ENCODE measurements around the gene MOAP1.
"Not testable (repeated sequence)": the region's sequence is repeated elsewhere in the genome, so short reads cannot be mapped to it uniquely, and the experiment has no call there.

MOAP1 gene

GRCh38 chr14:93183596-93184317 lies 940 bp downstream of the MOAP1 start:
- DNase-seq, result no peak

DNA sequence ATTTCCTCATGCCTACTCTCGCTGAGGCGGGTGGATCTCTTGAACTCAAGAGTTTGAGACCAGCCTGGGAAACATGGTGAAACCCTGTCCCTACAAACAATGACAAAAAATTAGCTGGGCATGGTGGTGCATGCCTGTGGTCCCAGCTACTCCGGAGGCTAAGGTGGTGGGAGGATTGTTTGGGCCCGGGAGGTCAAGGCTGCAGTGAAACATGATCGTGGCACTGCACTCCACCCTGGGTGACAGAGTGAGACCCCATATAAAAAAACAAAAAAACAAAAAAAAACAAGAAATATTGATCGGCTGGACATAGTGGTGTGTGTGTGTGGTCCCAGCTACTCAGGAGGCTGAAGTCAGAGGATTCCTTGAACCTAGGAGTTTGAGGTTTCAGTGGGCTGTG lies 9.2 kb downstream of the MOAP1 start:
- no peak for DNase-seq

DNA sequence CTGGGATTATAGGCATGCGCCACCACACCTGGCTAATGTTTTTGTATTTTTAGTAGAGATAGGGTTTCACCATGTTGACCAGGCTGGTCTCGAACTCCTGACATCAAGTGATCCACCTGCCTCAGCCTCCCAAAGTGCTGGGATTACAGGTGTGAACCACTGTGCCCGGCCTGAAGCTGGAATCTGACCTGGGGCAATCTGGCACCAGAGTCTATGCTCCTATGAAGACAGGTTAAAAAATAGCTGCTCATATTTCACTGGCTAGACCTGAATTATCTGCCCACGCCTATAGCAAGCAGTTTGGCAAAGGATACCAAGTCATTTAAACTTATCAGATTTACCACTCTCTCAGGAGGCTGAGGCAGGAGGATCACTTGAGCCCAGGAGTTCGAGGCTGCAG lies 10.0 kb downstream of the MOAP1 start:
- not testable (repeated sequence) for DNase-seq

DNA sequence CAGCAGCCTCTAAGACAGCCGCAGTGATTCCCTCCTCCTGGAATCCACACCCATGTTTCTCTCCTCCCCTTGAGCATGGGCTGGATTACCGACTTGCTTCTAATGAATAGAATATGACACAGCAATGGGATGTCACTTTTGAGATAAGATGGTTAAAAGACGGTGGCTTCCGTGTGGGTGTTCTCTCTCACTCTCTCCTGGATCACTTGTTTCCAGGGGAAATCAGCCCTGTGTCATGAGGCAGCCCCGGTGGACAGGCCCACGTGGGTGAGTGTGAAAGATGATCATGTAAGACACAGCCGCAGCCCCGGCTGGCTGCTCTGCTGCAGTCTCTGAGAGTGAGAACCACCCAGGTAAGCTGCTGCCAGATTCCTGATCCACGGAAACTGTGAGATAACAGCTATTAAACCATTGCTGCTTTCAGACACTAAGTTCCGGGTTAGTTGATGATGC lies 10.7 kb downstream of the MOAP1 start:
- DNase-seq, result no peak

DNA sequence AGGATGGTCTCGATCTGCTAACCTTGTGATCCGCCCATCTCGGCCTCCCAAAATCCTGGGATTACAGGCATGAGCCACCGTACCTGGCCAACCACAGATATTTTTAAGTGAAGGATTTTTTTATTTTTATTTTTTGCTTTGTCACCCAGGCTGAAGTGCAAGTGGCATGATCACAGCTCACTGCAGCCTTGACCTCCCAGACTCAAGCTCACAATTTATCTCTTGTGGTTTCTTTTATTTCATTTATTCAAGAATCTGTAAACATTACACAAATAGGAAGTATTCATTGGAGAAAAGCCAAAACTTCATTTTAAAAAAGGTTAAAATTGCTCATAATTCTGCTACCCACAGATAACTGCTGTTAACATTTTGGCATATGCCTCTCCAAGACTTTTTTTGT lies 13.3 kb downstream of the MOAP1 start:
- DNase-seq, result no peak

DNA sequence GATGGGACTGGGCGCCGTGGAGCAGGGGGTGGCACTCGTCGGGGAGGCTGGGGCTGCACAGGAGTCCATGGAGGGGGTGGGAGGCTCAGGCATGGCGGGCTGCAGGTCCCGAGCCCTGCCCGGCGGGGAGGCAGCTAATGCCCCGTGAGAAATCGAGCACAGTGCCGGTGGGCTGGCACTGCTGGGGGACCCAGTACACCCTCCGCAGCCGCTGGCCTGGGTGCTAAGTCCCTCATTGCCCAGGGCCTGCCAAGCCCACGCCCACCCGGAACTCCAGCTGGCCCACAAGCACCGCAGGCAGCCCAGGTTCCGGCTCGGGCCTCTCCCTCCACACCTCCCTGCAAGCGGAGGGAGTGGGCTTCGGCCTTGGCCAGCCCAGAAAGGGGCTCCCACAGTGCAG lies 14.6 kb downstream of the MOAP1 start:
- DNase-seq, result not testable (repeated sequence)

DNA sequence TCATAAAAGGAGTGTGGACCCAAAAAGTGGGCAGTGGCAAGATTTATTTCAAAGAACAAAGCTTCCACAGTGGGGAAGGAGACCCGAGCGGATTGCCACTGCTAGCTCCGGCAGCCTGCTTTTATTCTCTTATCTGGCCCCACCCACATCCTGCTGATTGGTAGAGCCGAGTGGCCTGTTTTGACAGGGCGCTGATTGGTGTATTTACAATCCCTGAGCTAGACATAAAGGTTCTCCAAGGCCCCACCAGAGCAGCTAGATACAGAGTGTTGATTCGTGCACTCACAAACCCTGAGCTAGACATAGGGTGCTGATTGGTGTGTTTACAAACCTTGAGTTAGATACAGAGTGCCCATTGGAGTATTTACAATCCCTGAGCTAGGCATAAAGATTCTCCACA lies 15.1 kb downstream of the MOAP1 start:
- not testable (repeated sequence) for DNase-seq

DNA sequence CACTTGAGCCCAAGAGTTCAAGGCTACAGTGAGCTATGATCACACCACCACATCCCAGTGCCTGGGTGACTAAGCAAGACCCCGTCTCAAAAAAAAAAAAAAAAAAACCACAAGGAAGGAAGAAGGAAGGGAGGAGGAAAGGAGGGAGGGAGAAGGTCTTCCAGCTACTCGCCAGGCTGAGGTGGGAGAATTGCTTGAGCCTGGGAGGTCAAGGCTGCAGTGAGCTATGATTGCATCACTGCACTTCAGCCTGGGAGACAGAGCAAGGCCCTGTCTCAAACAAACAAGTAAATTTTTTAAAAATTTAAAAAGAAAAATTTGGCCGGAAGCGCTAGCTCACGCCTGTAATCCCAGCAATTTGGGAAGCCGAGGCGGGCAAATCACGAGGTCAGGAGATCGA lies 16.1 kb downstream of the MOAP1 start:
- DNase-seq, result not testable (repeated sequence)

- not testable (repeated sequence) for DNase-seq
These were observed 19.1 kb downstream of the MOAP1 start for GRCh38 chr14:93165271-93166265.

GRCh38 chr14:93163564-93163963 lies 21.1 kb downstream of the MOAP1 start:
- DNase-seq, result no peak

DNA sequence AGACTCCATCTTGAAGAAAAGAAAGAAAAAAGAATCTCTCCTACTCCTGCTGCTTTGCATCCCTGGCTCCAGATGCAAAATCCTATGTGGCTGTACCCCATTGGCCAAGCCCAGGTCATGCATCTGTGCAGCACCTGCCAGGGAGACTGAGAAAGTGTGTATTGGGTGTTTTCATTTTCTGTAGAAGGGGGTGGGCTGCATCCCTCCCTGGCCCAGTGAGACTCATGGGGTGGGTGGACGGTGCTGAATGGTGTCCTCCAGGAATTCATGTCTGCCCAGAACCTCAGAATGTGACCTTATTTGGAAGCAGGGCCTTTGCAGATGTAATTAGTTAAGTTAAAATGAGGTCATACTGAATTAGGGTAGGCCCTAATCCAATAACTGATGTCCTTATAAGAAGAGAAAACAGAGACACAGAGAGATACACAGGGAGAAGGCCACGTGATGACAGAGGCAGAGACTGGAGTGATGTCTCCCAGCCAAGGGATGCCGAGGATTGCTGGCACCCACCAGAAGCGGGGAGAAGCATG lies 23.2 kb downstream of the MOAP1 start:
- no peak for DNase-seq

DNA sequence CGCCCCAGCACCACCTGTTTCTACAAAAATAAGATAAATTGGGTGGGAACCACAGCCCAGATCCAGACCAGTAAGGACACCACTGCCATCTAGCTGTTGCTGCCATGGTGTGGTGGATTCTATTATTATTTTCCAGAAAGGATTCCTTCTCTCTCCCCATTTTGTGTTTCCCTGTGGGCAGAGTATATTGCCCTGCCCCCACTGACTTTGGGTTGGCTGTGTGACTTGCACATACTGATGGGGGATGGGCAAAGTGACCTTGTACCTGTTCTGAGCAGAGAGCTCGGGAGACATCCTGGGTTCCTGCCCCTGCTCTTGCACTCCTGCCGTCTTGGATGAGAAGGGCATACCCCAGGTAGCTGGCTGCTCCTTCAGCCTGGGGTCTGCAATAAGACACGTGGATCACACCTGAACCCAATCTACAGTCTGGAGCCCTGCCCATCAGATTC lies 24.3 kb downstream of the MOAP1 start:
- DNase-seq, result no peak

GRCh38 chr14:93159625-93160352 lies 24.9 kb downstream of the MOAP1 start:
- DNase-seq, result not testable (repeated sequence)

GRCh38 chr14:93158349-93158748 lies 26.3 kb downstream of the MOAP1 start:
- DNase-seq, result not testable (repeated sequence)

DNA sequence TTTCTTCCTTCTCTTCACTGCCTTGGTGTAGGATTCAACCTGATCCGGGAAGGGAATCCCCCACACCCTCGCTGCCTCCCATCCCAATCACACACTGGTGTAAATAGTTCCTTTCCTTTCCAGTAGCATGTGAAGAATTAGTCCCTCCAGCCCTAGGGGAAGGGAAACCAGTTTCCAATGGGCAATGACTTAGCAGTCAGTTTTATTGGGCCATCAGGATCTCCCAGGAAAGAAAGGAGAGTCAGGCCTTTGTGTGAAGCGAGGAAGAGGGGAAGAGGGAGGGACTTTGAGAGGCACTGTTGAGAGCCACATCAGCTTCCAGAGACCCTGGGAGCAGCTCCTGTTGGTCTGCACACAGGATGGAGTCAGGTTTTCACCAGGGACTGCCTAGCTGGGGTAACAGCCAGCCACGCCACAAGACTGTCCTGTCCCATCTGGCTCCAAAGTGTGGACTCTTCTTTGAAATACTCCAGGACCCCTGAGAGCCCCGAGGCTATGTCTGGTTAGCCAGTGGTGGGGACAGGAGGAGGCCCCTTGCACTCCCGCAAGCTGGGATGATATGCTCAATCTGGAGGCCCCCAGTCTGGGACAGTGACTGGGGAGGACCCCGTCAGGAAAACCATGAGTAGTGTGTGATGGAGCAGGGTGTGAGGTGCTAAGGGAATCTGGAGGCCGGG lies 27.9 kb downstream of the MOAP1 start:
- no peak for DNase-seq

- no peak for DNase-seq
These were observed 29.0 kb downstream of the MOAP1 start for GRCh38 chr14:93155667-93156066.

DNA sequence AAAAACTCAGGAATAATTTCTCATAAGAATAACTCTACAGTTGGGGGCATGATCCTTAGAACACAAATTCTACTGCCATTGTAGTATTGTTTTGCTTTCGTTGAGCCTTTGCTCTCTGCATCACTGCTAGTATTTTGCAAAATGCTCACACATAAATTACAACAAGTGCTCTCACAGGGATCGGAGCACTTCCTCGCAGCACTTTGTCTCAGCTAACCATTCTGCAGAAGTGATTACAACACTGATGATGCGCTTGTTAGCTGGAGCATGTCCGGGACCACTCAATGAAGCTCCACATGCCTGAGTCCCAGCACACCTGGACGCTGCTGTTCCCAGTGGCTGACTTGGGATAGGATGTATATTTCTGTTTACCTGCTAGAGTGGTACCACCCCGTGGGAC lies 31.6 kb downstream of the MOAP1 start:
- DNase-seq, result no peak

DNA sequence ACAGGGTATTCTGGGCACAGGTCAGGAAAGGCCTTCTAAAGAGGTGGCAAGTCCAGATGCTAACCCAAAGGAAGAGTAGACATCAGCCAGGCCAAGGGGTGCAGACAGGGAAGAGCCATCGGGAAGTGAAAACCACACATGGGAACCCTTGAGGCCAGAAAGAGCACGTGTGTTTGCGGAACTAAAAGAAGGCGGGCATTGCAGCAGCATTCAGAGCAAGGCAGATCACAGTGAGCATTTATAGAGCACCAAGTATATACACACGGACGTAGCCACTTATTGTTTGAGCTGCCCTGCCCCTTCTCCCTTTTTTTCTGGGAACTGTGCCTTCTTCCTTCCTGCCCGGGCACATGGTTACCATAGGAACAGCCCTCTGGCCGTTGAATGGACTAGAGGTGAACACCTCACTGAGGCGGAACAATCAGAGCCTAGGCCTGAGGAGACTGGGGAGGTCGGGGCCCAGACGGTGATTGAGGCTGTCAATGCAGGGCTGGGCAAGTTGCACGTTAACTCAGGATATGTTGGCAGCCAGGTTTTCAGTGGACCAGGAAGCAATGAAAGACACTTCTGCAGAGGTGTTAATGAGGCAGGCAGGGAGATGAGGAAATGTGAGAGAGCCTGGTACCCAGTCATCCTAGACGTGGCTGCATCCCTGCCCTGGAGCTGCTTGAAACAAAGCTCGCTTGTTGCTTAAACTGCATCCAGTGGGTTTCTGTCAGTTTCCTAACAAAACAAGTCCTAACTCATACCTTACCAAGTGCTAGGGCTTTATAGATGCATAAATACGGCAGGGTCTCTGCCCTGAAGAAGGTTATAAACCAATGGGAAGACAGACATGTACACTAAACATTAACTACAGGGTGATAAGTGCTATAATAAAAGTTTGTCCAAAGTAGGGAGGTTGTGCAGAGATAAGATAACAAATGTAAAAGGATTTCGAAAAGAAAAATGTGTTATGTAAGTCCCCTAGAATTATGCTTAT lies 34.2 kb downstream of the MOAP1 start:
- DNase-seq, result no peak

DNA sequence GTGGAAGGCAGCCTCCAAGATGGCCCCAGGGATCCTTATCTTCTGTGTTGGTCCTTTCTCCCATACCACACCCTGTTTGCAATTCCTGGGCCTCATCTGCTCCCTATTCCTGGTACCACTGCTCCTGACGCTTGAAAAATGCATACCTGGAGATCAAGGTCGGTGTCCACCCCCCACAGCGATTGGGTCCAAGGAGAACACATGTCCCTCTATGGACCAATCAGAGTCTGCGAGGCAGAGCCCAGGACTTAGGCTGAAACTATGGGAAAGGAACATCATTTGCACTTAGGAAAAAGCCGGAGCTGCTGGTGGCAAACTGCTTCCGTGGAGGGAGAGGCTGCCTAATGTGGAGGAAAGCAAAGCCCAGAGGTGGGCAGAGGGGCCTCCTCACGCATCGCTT lies 35.7 kb downstream of the MOAP1 start:
- no peak for DNase-seq

DNA sequence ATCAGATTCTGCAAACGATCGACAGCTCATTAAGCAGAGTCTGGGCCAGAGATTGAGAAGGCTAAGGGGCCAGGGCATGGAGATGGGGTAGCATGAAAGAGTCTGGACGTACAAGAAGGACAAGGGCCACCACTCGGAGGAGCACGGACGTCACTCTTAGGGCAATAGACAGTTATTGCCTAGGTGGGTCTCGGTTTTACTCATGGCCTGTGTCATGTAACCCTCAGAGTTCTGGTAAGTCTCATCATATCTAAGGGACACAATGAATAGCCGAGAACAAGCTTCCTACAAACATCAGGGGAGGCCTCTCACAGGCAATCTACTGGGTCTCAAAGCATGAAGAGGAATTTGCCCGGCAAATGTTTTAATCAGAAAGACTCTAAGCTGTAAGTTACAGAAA lies 38.6 kb downstream of the MOAP1 start:
- no peak for DNase-seq

Data from T1000 (cell line).